H1 (cell line): Measurements from ENCODE around the gene ELMO1. TPM values are rescaled to one million over a fixed set of nuclear protein-coding genes. Genes with fewer than 3 reads are reported as not detected.

ENCODE experiments used
- EP300 ChIP-seq, 2 experiments: IDR thresholded peaks; 1 replicate in 1 of 2; 2 replicates in 1 of 2; pipeline ENCODE4 v1.6.1; 2011 to 2012; ENCODE audit warnings: low read depth in 2 of 2, low read length in 2 of 2, mild to moderate bottlenecking in 2 of 2, borderline replicate concordance in 1 of 2, inconsistent platforms in 1 of 2, moderate library complexity in 1 of 2
- GABPA ChIP-seq: IDR thresholded peaks from 2 replicates; pipeline ENCODE4 v1.6.1; 2011; ENCODE audit warnings: mild to moderate bottlenecking, low read length, moderate library complexity, borderline replicate concordance; ENCODE audit not compliant: insufficient read depth
- SIX5 ChIP-seq: IDR thresholded peaks from 2 replicates; pipeline ENCODE4 v1.6.1; 2011; ENCODE audit warnings: mild to moderate bottlenecking, low read depth, low read length
- polyA plus RNA-seq, 7 experiments: library from polyadenylated mRNA; depleted of rRNA in 3 of 7; stranded (reverse) in 5 of 7; unstranded in 2 of 7; fragments of >200 nt in 5 of 7; fragments of 200-250 nt in 2 of 7; gene quantifications; 1 replicate in 5 of 7; 2 replicates in 1 of 7; 4 replicates in 1 of 7; pipeline versions ENCODE4 v1.2.1 to v1.2.3, GENCODE V29; 2011 to 2013; ENCODE audit warnings: missing spikeins in 2 of 7, mixed read lengths in 2 of 7
- total RNA-seq: library from RNA; stranded (reverse); fragmentation: NEBNext Ultra II Directional; extraction: Animal tissue kit (Norgen Biotek cat#: 25700); gene quantifications from 2 replicates; pipeline ENCODE4 v1.2.1, GENCODE V29; 2021

The ELMO1 gene
- total and polyA plus RNA-seq, 2 of the 8 experiments (the other 6 are each of a cell fraction or from before 2014, with no cell fraction given) = 18.4 to 21.0 TPM

DNA sequence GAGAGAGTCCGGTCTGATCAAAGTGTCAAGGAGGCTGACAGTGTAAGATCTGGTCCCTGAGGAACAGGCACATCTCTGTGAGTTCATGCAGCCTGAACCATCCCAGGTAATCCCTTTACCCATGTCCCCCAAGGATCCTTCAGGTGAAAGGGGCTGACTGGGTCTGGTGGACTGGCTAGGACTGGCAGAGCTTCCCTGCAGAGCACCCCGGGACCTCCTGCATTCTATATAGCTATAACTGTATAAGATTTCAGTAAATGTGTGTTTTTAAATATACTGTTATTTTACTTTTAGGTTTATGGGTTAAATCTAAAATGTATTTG, 246.8 kb downstream of the ELMO1 start (continued):
- TF ChIP-seq EP300 (IDR thresholded peaks at IDR 0.05; ENCODE audit: borderline replicate concordance in 1 of 2, low read depth in 2 of 2, low read length in 2 of 2) = no peak
- no peak for TF ChIP-seq SIX5
- no peak for TF ChIP-seq GABPA
